ENCODE results near the gene GBGT1.
"Not testable (repeated sequence)": the region's sequence is repeated elsewhere in the genome, so short reads cannot be mapped to it uniquely, and the experiment has no call there.

Gene GBGT1

GRCh38 chr9:133163504-133164172, at the start of gene GBGT1:
TSS of gene GBGT1 (minus strand) at chr9:133163914. CDS start at chr9:133162412, 1,502 bp downstream.
- no peak for DNase-seq (ENCODE audit: low read depth)

DNA sequence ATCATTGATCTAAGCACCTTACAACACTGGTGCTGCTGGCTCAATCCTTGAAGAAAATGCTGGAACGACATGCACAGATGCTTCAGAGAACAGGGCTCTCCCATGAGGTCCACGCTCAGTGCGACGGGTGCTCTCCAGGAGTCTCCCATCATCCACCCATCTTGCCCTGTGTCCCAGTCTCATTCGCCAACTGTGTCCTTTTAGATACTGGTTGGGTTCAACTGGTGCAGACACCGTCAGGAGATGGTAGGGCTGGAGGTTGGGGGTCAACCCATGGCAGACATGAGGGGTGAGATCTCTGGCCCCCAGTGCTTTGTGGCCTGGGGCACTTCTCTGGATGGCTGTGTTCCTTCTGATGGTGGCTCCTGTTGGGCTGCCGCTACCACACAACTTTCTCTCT, 46.9 kb upstream of the GBGT1 start:
- DNase-seq (ENCODE audit: low read depth) = no peak

DNA sequence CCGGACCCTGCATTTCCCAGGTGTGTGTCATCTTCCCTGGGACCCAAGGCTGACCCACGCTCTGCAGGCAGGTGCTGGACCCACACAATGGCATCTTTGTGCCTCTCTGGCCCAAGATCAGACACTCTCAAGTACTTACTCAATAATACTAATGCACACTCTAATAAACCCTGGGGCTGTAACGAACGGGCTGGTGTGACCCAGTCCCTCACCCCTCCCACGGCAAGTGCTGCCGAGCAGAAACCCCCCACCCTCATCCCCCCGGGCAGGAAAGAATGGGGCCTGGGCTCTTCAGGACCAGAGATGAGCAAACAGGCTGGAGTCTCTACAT, 46.5 kb upstream of the GBGT1 start:
- no peak for DNase-seq (ENCODE audit: low read depth)

- DNase-seq (ENCODE audit: low read depth) = not testable (repeated sequence)
These were observed 45.9 kb upstream of the GBGT1 start for GRCh38 chr9:133209327-133210201.

DNA sequence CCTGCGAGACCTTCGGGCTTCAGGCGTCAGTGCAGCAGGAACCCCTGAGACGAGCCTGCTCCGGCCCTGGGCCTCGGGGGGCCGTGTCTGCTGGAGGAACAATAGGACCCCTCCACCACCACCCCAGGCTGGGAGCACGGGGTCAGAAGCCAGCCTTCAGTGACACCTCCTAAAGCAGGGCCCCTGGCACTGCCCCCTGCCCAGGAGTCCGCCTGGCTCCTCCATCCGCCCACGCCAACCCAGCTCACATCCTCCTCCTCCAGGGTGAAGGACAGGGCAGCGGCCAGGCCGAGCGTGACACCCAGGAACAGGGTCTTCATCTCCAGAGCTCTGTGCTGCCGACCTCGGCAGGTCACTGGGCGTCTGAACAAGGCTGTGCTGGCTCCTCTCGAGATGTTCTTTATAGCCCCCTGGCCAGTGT, 45.2 kb upstream of the GBGT1 start, which contains the start of gene OBP2B:
Gene OBP2B, minus strand, starts transcription at position 371 of the 421 bp plus-strand sequence. Its CDS starts 51 bp downstream, at position 320.
- DNase-seq (ENCODE audit: low read depth) = not testable (repeated sequence)

DNA sequence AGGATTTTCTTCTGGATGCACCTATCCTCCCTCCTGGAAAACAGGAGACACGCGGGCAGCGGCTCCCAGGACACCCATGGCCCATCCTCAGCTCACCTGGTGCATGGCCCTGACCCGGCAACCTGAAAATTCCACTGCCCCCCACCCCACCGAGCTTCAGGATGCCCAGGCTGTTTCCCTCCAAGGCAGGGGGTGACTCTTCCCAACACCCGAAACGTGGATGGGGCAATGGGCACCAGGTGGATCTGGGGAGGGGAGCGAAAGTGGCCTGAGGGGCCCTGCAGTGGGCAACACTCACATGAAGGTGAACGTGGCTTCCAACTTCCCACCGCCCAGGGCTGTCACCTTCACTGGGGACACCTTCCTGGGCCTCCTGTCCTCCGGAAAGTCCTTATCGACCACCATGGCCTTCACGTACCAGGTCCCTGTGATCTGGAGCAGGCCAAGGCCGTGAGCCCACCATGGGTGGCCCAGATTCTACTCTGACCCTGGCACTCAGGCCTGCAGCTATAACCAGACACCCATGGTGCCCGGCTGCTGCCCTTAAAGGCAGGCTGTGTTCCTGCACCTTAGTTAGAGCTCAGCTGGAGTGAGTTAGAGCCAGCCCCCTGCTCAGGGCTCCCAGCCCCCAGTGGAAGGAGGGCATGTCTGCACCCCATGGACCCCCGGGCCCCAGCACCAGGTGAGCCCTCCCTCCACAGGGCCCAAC, 44.6 kb upstream of the GBGT1 start:
- not testable (repeated sequence) for DNase-seq (ENCODE audit: low read depth)

GRCh38 chr9:133207540-133208170, 43.9 kb upstream of the GBGT1 start:
- DNase-seq (ENCODE audit: low read depth) = no peak

DNA sequence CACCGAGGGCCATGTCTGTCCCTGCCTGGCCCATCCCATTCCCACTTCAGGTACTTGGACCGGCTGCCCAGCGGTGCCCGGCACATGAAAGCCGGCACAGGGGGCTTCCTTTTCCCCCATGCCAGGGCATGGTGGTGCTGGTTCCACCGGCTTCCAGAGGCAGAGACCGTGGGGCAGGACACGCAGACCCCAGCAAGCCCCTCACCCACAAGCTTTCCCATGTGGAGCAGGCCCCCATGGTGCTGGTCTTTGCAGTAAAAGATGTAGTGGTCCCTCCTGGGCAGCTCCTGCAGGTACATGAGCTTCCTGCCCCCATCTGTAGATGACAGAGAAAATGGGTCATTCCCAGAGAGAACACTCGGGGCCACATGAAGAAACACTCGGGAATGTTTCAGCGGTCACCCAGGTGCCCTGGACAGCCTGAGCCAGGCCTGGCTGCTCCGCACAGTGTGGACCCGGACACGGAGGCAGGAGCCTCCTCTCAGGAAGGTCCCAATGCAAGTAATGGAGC, 43.4 kb upstream of the GBGT1 start:
- DNase-seq (ENCODE audit: low read depth) = no peak

DNA sequence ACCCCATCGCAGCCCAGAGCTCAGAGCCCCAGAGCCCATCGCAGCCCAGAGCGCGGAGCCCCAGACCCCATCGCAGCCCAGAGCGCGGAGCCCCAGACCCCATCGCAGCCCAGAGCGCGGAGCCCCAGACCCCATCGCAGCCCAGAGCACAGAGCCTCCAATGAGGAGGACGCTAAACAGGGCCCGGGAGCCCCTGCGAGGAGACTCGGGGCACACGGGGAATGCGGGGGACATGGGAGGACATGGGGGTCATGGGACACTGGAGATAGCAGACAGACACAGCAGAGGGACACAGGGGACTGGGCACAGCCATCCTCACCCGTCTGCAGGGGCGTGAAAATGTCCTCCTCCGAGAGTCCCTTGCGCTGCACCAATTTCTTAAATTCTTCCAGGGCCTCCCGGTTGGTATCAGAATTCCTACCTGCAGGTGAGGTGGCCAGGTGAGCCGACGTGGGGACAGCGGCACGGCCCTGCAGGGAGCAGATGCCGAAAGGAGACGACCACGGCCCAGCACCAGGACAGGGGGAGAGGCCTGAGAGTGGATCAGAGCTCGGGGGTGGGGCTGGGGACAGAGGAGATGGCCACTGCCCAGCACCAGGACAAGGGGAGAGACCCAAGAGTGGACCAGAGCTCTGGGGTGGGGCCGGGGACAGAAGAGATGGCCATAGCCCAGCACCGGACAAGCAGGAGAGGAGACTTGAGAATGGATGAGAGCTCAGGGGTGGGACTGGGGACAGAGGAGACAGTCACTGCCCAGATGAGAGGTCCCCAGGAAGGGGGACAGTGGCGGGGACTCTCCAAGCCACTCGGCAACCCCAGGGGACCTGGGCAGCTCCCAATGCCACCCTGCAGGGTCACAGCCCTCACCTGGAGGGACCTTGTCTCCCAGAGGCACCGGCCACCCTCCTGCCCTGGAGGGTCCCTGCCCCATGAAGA, 42.5 kb upstream of the GBGT1 start:
- no peak for DNase-seq (ENCODE audit: low read depth)

DNA sequence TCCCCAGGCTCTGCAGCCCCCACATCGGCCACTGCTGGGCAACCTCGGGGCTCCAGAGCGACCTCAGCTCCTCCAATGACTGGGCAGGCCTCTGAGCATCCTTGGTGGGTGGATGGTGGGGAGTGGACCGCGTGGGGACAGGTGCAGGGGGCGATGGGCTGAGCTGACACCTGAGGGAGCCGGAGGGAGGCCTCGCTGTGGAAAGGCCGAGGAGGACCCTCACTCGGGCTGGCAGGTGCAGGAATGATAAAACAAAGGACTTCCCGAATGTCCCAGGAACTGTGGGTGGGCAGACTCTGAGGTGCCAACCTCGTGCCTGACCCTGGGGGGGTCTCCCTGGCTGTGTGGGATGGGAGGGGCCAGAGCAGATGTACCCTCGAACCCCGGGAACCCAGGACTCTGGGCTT, 41.8 kb upstream of the GBGT1 start:
- not testable (repeated sequence) for DNase-seq (ENCODE audit: low read depth)

DNA sequence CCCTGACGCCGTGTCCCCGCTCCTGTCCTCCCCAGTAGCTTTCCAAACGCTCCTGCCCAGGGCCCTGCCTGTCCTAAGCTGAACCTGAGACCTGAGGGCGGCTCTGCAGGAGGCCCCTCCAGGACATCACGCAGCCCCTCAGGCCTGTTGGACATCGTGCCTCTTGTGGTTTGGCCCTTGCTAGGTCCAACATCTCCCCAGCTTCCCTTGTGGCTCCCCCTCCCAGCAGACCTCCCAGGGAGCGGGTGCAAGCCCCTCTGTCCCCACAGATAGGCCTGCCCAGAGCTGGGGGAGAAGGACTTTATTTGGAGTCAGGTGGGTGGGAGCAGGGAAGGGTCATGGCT, 41.3 kb upstream of the GBGT1 start:
- DNase-seq (ENCODE audit: low read depth) = no peak

- no peak for DNase-seq (ENCODE audit: low read depth)
These were observed 40.8 kb upstream of the GBGT1 start for GRCh38 chr9:133204335-133204992.

DNA sequence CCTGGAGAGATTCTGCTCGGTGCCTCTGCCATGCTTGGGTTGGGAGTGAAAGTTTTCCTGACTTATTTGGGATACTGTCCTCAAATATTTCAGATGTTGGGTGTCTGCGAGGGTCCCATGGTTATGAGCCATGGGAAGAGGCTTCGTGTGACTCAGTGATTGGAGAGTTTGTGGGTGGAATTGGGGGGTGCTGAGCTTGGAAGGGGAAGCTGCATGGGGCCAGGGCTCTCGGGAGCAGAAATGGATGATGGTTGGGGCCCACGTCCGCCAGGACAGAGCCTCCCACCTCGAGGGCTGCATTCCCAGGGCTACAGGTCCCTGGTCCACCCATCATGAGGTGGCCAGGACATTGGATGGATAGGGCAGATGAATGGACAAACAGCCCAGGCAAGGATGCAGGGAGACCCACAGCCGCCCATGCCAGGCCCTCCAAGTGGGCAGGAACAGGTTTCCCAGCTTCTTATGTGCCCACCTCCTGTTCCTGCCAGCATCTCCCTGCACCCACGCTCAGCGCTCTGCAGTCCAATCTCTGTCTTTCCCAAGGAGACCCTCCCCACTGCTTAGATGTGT, 39.9 kb upstream of the GBGT1 start:
- no peak for DNase-seq (ENCODE audit: low read depth)

- DNase-seq (ENCODE audit: low read depth) = no peak
These were observed 39.2 kb upstream of the GBGT1 start for GRCh38 chr9:133202688-133203453.

- no peak for DNase-seq (ENCODE audit: low read depth)
These were observed 38.4 kb upstream of the GBGT1 start for GRCh38 chr9:133202145-133202513.

DNA sequence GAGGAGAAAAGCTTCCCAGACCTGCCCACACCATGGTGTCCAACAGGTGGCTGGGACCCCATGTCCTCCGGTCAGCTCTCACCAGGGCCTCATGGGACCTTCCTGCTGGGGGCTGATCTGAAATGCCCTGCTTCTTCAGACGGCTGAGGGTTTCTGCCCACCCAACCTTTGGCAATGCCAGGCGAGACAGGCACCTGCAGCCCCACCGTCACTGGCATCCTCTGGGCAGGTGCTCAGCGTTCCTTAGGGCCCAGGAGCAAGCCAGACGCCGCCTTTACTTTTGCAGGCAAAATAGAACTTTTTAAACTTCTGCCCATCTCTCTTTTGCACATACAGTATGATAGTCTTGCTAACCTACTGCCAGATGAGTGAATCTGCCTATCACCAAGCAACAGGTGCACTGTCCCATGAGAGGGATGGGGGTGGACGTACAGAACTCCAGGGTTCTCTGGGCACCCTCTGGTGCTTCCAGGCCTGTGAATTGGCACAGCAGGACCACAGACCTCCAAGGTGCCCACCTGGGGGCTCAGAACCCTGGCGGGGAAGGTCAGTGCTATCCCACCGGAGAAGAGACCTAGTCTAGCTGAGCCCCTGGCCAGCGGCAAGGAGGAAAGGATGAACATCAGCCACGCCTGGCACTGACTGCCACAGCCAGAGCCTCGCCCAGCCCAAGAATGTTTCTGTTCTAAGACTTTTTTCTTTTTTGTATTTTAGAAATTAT, 37.9 kb upstream of the GBGT1 start:
- no peak for DNase-seq (ENCODE audit: low read depth)

- no peak for DNase-seq (ENCODE audit: low read depth)
These were observed 36.9 kb upstream of the GBGT1 start for GRCh38 chr9:133200631-133201030.

- DNase-seq (ENCODE audit: low read depth) = peak; percentile 27
These were observed 36.1 kb upstream of the GBGT1 start for GRCh38 chr9:133199648-133200321.

All from activated T-cell treated with anti-CD3 and anti-CD28 coated beads for 48 hours (primary cell).